HepG2 (cell line): ENCODE data around the gene INHBC.

Experiments
- MED1 ChIP-seq: sonication (generic); formaldehyde crosslinking; IDR thresholded peaks from 2 replicates; pipeline ENCODE4 v1.4.0; 2020; ENCODE audit warnings: missing genetic modification reagents
- SKIL ChIP-seq: sonication (generic); formaldehyde crosslinking; IDR thresholded peaks from 2 replicates; pipeline ENCODE4 v1.8.0; 2022; ENCODE audit warnings: missing genetic modification reagents, mild to moderate bottlenecking, moderate library complexity, borderline replicate concordance

DNA sequence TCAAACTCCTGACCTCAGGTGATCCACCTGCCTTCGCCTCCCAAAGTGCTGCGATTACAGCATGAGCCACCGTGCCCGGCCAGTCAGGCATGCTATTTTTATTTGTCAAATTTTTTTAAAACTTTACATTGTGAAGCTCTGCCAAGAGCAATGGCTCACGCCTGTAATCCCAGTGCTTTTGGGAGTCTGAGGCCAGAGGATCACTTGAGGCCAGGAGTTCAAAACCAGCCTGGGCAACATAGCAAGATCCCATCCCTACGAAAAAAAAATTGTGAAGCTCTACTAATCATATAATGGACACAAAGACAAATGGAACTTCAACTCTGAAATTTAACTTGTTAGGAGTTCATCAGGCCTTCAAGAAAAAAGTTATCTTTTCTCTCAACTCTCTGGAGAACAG is 5.6 kb upstream of the INHBC start:
- TF ChIP-seq SKIL (no peak), MED1 (CRISPR knock-in tag) (no peak)
